ENCODE results near the gene ARHGAP22.

Gene ARHGAP22

DNA sequence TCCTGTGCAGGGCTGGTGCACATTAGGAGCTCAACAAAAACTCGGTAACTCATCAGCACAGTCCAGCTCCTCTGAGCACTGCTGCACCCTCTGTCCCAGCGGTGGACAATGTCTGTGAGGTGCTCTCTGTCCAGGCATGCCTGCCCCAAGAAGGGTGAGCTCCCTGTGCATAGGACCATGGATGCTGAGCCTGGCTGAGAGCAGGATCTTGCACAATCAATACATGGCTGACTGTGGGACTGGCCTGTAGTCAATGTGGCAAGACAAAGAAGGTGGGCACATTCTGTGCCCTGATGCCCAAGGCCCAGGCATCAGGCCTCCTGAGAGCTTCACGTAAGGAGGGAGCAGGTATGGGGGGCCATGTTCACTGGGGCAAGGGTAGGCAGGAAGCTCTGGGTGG is 17.1 kb downstream of the ARHGAP22 start:
- Histone ChIP-seq H3K4me1 (peaks cover 0 to 44% (median 11%) of the 10 kb centered on the region in 10 experiments; a peak in 11 of 20 replicates), H3K4me3 (no peak overlapping the region), H3K9ac (no peak overlapping the region), H3K27ac (no peak overlapping the region), H3K9me3 (replicated peaks in 1 of 11) (peaks cover 15 to 40% (median 23%) of the 10 kb centered on the region in 11 experiments), H4K20me1 (no peaks in the 10 kb centered on the region), H3K36me3 (peaks cover 0 to 34% (median 0%) of the 10 kb centered on the region in 11 experiments; a peak in 4 of 22 replicates), H3K27me3 (no peaks in the 10 kb centered on the region), H3K4me2 (peak overlapping the region in 2 of 11 experiments; percentile 52 to 71; a peak in 2 of 22 replicates)
- 0 out of 22 replicates have a peak, but pooled peaks of 1 of the 11 experiments have one; percentile 2 for TF ChIP-seq Cebpa-rat (IDR thresholded peaks at IDR 0.05)

DNA sequence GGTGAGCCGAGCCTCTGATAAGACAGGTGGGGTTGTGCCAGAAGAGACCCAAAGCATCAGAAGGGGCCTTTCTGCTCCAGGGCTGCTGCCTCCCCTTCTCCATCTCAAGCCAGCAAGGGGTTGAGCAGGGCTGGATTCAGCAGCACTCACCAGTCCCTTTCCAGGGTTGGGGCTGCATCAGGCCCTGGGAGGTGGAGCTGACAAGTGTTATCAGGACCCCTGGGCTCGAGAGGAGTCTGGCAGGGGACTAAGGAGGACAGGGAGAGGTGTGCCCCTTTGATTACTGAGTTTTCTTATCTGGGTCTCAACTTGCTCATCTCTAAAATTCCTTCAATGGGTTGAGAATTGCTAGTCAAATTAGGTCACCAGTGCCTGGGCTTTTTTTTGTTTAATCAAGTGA is 17.8 kb downstream of the ARHGAP22 start:
- H3K36me3 ChIP-seq: peaks cover 0 to 42% (median 0%) of the 10 kb centered on the region in 11 experiments; a peak in 4 of 22 replicates
- H3K9ac ChIP-seq: no peak overlapping the region
- H3K4me1 ChIP-seq: peaks cover 0 to 51% (median 14%) of the 10 kb centered on the region in 10 experiments; a peak in 12 of 20 replicates
- TF ChIP-seq Cebpa-rat (IDR thresholded peaks at IDR 0.05): no peak
- H3K4me2 ChIP-seq: no peak overlapping the region
- peaks cover 15 to 40% (median 23%) of the 10 kb centered on the region in 11 experiments for H3K9me3 ChIP-seq (replicated peaks in 1 of 11)
- H3K4me3 ChIP-seq: no peak overlapping the region
- H4K20me1 ChIP-seq: no peaks in the 10 kb centered on the region
- H3K27ac ChIP-seq: no peak overlapping the region
- no peaks in the 10 kb centered on the region for H3K27me3 ChIP-seq

DNA sequence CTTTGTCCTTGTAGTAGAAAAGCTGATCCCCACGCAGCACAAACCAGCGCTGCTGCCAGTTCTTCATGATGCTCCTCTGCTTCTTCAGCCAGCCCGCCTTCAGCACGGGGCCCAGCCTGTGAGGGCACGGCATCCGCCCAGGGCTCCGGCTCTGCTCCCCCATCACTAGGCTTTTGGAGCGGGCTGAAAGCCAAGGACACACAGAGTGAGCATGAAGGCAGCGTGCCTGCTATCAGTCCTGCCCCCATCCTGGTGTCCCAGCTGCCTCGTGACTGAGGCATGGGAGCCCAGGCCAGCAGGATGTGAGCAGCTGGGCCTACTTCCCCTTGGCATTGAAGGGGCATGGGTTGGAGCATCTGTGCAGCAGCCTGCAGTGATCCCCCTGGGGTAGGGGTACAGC is 21.9 kb downstream of the ARHGAP22 start:
- Histone ChIP-seq H3K4me2 (peak overlapping the region in 5 of 11 experiments; percentile 16 to 78 (median 38); a peak in 8 of 22 replicates), H3K4me3 (no peak overlapping the region), H3K4me1 (peaks cover 6 to 66% (median 26%) of the 10 kb centered on the region in 10 experiments; a peak in 17 of 20 replicates), H3K9ac (no peak overlapping the region), H3K36me3 (peaks cover 0 to 46% (median 0%) of the 10 kb centered on the region in 11 experiments; a peak in 4 of 22 replicates), H3K9me3 (replicated peaks in 1 of 11) (peaks cover 15 to 40% (median 23%) of the 10 kb centered on the region in 11 experiments), H3K27ac (no peak overlapping the region), H3K27me3 (no peaks in the 10 kb centered on the region), H4K20me1 (no peaks in the 10 kb centered on the region)
- TF ChIP-seq Cebpa-rat (IDR thresholded peaks at IDR 0.05): no peak

DNA sequence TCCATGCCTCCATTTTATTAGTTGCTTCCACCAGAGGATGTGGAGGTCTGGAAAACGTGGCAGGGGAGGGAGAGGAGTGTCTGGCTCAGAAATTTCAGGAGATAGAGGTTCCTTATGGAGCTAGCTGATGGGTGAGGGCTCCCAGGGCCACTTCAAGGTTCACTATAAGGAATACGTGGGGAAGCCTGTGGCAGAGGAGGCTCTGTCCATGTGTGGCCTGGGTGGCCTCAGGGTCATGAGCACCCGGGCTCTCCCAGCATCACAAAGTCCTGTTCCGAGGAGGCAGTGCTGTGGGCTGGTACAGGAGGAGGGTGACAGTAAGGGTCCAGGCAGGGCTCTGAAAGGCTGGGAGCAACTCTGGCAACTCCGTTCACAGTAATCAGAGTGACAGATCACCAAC is 24.6 kb downstream of the ARHGAP22 start:
- peaks cover 6 to 26% (median 12%) of the 10 kb centered on the region in 11 experiments for H3K9me3 ChIP-seq (replicated peaks in 1 of 11)
- H3K4me2 ChIP-seq: peak overlapping the region in 4 of 11 experiments; percentile 69 to 81 (median 77); a peak in 8 of 22 replicates
- no peak overlapping the region for H3K9ac ChIP-seq
- no peaks in the 10 kb centered on the region for H3K27me3 ChIP-seq
- no peak for TF ChIP-seq Cebpa-rat (IDR thresholded peaks at IDR 0.05)
- no peaks in the 10 kb centered on the region for H4K20me1 ChIP-seq
- peaks cover 0 to 23% (median 0%) of the 10 kb centered on the region in 11 experiments; a peak in 4 of 22 replicates for H3K36me3 ChIP-seq
- H3K4me1 ChIP-seq: peaks cover 14 to 89% (median 49%) of the 10 kb centered on the region in 10 experiments; a peak in 19 of 20 replicates
- no peak overlapping the region for H3K4me3 ChIP-seq
- H3K27ac ChIP-seq: peak overlapping the region in 2 of 11 experiments; percentile 15 to 41; a peak in 2 of 22 replicates

DNA sequence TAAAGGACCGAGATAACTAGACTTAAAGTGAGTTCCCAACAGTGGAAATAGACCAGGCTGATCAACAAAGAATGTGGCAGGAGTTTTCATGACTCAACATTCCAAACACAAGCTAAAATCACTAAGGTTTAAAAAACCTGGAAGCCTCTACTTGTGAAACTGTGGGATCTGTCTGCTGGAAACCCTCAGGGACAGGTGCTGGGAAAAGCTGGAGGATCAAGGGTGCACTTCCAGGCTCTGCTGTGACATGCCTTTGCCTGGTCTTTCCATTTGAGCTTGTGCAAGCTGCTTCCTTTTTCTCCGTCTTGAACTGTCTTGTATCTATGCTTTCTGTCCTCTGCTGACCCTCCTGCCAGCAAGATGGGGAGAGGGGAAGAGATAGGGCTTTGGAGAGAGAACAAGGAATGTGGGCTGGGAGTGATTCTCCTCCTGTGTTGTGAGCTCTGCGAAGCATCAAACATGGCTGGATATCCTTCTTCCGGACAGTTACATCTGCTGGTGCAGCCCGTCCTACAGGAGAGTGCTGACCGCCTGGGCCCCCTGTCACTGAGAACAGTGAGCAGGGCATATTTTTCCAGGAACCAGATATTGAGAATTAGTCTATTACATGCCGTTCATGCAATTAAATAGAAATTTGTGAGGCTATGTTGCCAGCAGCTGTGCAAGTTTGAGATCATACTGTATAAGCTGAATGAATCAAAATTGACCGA is 25.5 kb downstream of the ARHGAP22 start:
- H3K27ac ChIP-seq: peak overlapping the region in 6 of 11 experiments; percentile 67 to 89 (median 87); a peak in 8 of 22 replicates
- peaks cover 0 to 21% (median 0%) of the 10 kb centered on the region in 11 experiments; a peak in 4 of 22 replicates for H3K36me3 ChIP-seq
- TF ChIP-seq Cebpa-rat (IDR thresholded peaks at IDR 0.05): no peak

DNA sequence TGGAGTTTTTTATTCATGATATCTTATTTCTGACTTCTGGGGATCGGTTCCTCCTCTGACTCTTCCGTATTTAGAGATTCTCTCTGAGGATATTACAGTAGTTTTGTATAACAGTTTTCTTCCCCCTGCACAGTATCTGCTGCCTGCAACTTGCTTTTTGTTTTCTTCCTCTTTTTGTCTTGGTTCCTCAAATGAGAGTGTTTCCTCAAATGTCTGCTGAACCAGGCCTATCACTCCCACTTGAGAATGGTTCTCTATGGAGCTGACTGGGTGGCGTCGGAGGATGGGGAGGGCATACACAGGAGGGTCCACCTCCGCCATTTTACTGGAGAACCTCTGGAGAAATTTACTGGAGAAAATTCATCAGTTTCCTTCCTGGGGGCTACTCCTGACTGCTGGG is 27.7 kb downstream of the ARHGAP22 start:
- TF ChIP-seq Cebpa-rat (IDR thresholded peaks at IDR 0.05): no peak
- no peak overlapping the region for H3K4me3 ChIP-seq
- peak overlapping the region in 10 of 11 experiments; percentile 59 to 89 (median 83); a peak in 19 of 22 replicates for H3K27ac ChIP-seq
- H4K20me1 ChIP-seq: no peaks in the 10 kb centered on the region
- H3K4me1 ChIP-seq: peaks cover 14 to 99% (median 67%) of the 10 kb centered on the region in 10 experiments; a peak in 19 of 20 replicates
- peak overlapping the region; percentile 6 to 93 (median 66) for H3K4me2 ChIP-seq
- H3K27me3 ChIP-seq: no peaks in the 10 kb centered on the region
- peak overlapping the region in 8 of 11 experiments; percentile 38 to 66 (median 58); a peak in 12 of 22 replicates for H3K9ac ChIP-seq
- peaks cover 0 to 11% (median 0%) of the 10 kb centered on the region in 11 experiments; a peak in 3 of 22 replicates for H3K9me3 ChIP-seq (replicated peaks in 1 of 11)
- H3K36me3 ChIP-seq: peaks cover 0 to 5% (median 0%) of the 10 kb centered on the region in 11 experiments; a peak in 1 of 22 replicates

More for the DNA sequence above, 25.5 kb downstream of the ARHGAP22 start:
- Histone ChIP-seq H3K4me2 (peak overlapping the region in 9 of 11 experiments; percentile 13 to 81 (median 69); a peak in 17 of 22 replicates), H3K27me3 (no peaks in the 10 kb centered on the region), H4K20me1 (no peaks in the 10 kb centered on the region), H3K4me1 (peaks cover 14 to 98% (median 57%) of the 10 kb centered on the region in 10 experiments; a peak in 19 of 20 replicates), H3K9ac (no peak overlapping the region), H3K9me3 (replicated peaks in 1 of 11) (peaks cover 0 to 18% (median 3%) of the 10 kb centered on the region in 11 experiments; a peak in 15 of 22 replicates), H3K4me3 (no peak overlapping the region)

DNA sequence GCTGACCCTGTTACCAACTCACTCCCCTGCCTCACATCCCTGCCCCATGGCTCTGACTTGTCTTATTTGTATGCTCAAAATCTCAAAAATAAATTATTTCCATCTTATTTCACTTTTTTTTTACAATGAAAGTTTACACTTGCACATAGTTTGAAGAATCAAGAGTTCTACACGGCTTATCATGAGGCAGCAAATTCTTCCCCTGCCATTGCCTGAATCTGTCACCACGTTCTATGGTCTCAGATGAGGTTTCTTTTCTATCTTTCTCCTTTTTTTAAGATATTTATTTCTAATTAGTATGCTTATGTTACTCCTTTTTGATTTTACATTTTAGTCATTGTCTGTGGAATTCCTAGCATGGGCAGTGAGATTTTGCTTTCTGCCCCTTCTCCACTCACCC is 28.4 kb downstream of the ARHGAP22 start:
- peaks cover 14 to 99% (median 69%) of the 10 kb centered on the region in 10 experiments; a peak in 19 of 20 replicates for H3K4me1 ChIP-seq

DNA sequence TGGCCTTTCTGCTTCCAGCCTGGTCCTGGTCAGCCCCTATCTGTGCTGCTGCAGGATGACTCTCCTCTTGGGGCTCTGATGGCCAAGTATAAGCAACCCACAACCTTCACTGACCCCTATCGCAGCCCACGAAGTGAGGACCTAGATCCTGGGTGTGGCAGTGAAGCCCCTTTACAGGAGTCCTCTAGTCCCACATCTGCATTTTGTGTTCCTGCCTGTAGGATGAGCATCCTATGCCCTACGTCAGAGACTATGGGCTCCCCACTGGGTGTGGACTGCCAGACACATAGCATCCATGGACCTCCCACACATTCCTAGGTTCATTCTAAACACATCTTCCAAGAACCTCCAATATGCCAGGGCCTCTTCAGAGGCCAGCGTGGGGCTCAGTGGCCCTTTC is 29.0 kb downstream of the ARHGAP22 start:
- Histone ChIP-seq H3K27ac (peak overlapping the region in 9 of 11 experiments; percentile 1 to 89 (median 85); a peak in 17 of 22 replicates), H3K4me2 (peak overlapping the region in 8 of 11 experiments; percentile 29 to 93 (median 78); a peak in 14 of 22 replicates), H3K9me3 (replicated peaks in 1 of 11) (peaks cover 0 to 11% (median 0%) of the 10 kb centered on the region in 11 experiments; a peak in 3 of 22 replicates), H3K27me3 (no peaks in the 10 kb centered on the region), H4K20me1 (no peaks in the 10 kb centered on the region), H3K4me3 (peak overlapping the region in 1 of 10 experiments; percentile 15; a peak in 1 of 20 replicates), H3K36me3 (no peaks in the 10 kb centered on the region), H3K9ac (peak overlapping the region in 4 of 11 experiments; percentile 43 to 64 (median 46); a peak in 4 of 22 replicates), H3K4me1 (peaks cover 14 to 99% (median 74%) of the 10 kb centered on the region in 10 experiments; a peak in 19 of 20 replicates)
- TF ChIP-seq Cebpa-rat (IDR thresholded peaks at IDR 0.05): no peak

More for the DNA sequence above, 28.4 kb downstream of the ARHGAP22 start:
- peak overlapping the region in 5 of 11 experiments; percentile 43 to 65 (median 48); a peak in 7 of 22 replicates for H3K9ac ChIP-seq
- TF ChIP-seq Cebpa-rat (IDR thresholded peaks at IDR 0.05): no peak
- H3K9me3 ChIP-seq (replicated peaks in 1 of 11): peaks cover 0 to 11% (median 0%) of the 10 kb centered on the region in 11 experiments; a peak in 3 of 22 replicates
- no peaks in the 10 kb centered on the region for H3K27me3 ChIP-seq
- H3K4me3 ChIP-seq: 0 out of 20 replicates have a peak overlapping the region, but pooled peaks of 1 of the 10 experiments have one; percentile 15
- H3K36me3 ChIP-seq: no peaks in the 10 kb centered on the region
- H4K20me1 ChIP-seq: no peaks in the 10 kb centered on the region
- peak overlapping the region in 9 of 11 experiments; percentile 1 to 89 (median 85); a peak in 16 of 22 replicates for H3K27ac ChIP-seq
- H3K4me2 ChIP-seq: peak overlapping the region in 8 of 11 experiments; percentile 29 to 93 (median 78); a peak in 15 of 22 replicates
